Astrocyte (in vitro differentiated cells and primary cell): ENCODE data around the gene TAF15. TPM values are rescaled to one million over a fixed set of nuclear protein-coding genes. Genes with fewer than 3 reads are reported as not detected.
A peak's percentile ranks its signal among the peaks of the same experiment; 100 is the strongest.

Experiments used
- DNase-seq: peaks from one replicate; pipeline ENCODE4 v3.0.0-alpha.2; 2010; ENCODE audit warnings: low read depth
- FAIRE-seq: peaks from 2 replicates; lab custom pipeline; 2011; peaks lifted over from hg19 to GRCh38; lab: Jason Lieb, UNC
- H2AFZ ChIP-seq: 2 replicates; pipeline ENCODE4 v1.6.0; 2012; ENCODE audit warnings: low read depth, low read length, inconsistent platforms
- H3K27ac ChIP-seq: 2 replicates; pipeline ENCODE4 v1.5.1; 2011; ENCODE audit warnings: low read depth, low read length, inconsistent platforms
- H3K27me3 ChIP-seq: 2 replicates; pipeline ENCODE4 v1.6.0; 2011; ENCODE audit warnings: low read length, inconsistent platforms; ENCODE audit not compliant: insufficient read depth
- H3K36me3 ChIP-seq: 2 replicates; pipeline ENCODE4 v1.5.1; 2011; ENCODE audit warnings: low read length, inconsistent platforms; ENCODE audit not compliant: insufficient read depth
- H3K4me1 ChIP-seq: 2 replicates; pipeline ENCODE4 v1.5.1; 2011; ENCODE audit warnings: low read length, inconsistent platforms; ENCODE audit not compliant: insufficient read depth
- H3K4me2 ChIP-seq: 2 replicates; pipeline ENCODE4 v1.6.0; 2012; ENCODE audit warnings: low read length, inconsistent platforms
- H3K4me3 ChIP-seq: 2 replicates; pipeline ENCODE4 v1.5.1; 2011; ENCODE audit warnings: low read depth, mild to moderate bottlenecking, low read length, inconsistent platforms; ENCODE audit not compliant: insufficient read depth
- H3K79me2 ChIP-seq: 2 replicates; pipeline ENCODE4 v1.6.0; 2012; ENCODE audit warnings: mild to moderate bottlenecking, low read length, inconsistent platforms; ENCODE audit not compliant: insufficient read depth
- H3K9ac ChIP-seq: 2 replicates; pipeline ENCODE4 v1.6.0; 2012; ENCODE audit warnings: mild to moderate bottlenecking, low read length, inconsistent platforms
- H3K9me3 ChIP-seq: 2 replicates; pipeline ENCODE4 v1.5.1; 2012; ENCODE audit warnings: low read depth, mild to moderate bottlenecking, low read length, inconsistent platforms; ENCODE audit not compliant: insufficient read depth
- H4K20me1 ChIP-seq: 2 replicates; pipeline ENCODE4 v1.6.0; 2012; ENCODE audit warnings: low read length, inconsistent platforms; ENCODE audit not compliant: insufficient read depth
- H3K27ac Mint-ChIP-seq: one replicate; pipeline ENCODE4 v1.8.0; 2021; ENCODE audit warnings: mild to moderate bottlenecking, mixed read lengths; ENCODE audit not compliant: unreplicated experiment
- H3K27me3 Mint-ChIP-seq: one replicate; pipeline ENCODE4 v1.8.0; 2021; ENCODE audit warnings: low read depth, mixed read lengths; ENCODE audit not compliant: unreplicated experiment
- H3K36me3 Mint-ChIP-seq: one replicate; pipeline ENCODE4 v1.8.0; 2021; ENCODE audit warnings: low read depth, mixed read lengths; ENCODE audit not compliant: unreplicated experiment
- H3K4me1 Mint-ChIP-seq: one replicate; pipeline ENCODE4 v1.8.0; 2021; ENCODE audit warnings: low read depth, mixed read lengths; ENCODE audit not compliant: unreplicated experiment
- H3K4me3 Mint-ChIP-seq: one replicate; pipeline ENCODE4 v1.8.0; 2021; ENCODE audit warnings: mild to moderate bottlenecking, moderate library complexity, mixed read lengths; ENCODE audit not compliant: unreplicated experiment
- H3K9me3 Mint-ChIP-seq: one replicate; pipeline ENCODE4 v1.8.0; 2021; ENCODE audit warnings: mild to moderate bottlenecking, mixed read lengths; ENCODE audit not compliant: unreplicated experiment
- EZH2 ChIP-seq: IDR thresholded peaks from 2 replicates; pipeline ENCODE4 v1.6.1; 2012; ENCODE audit warnings: mild to moderate bottlenecking, low read length, inconsistent platforms; ENCODE audit not compliant: insufficient read depth
- total RNA-seq: library from RNA; stranded (reverse); gene quantifications from 2 replicates; pipeline ENCODE4 v1.2.1, GENCODE V29; 2021
- TF ChIP-seq, protein P1 (sequence below): IDR thresholded peaks from 2 replicates; pipeline ENCODE4 v1.5.1; 2011; ENCODE audit warnings: low read depth, mild to moderate bottlenecking, inconsistent platforms, low read length, moderate library complexity; ENCODE audit not compliant: insufficient read depth

The TAF15 gene
- total RNA-seq, 1 donor from 2014 or later, result 156 TPM

DNA sequence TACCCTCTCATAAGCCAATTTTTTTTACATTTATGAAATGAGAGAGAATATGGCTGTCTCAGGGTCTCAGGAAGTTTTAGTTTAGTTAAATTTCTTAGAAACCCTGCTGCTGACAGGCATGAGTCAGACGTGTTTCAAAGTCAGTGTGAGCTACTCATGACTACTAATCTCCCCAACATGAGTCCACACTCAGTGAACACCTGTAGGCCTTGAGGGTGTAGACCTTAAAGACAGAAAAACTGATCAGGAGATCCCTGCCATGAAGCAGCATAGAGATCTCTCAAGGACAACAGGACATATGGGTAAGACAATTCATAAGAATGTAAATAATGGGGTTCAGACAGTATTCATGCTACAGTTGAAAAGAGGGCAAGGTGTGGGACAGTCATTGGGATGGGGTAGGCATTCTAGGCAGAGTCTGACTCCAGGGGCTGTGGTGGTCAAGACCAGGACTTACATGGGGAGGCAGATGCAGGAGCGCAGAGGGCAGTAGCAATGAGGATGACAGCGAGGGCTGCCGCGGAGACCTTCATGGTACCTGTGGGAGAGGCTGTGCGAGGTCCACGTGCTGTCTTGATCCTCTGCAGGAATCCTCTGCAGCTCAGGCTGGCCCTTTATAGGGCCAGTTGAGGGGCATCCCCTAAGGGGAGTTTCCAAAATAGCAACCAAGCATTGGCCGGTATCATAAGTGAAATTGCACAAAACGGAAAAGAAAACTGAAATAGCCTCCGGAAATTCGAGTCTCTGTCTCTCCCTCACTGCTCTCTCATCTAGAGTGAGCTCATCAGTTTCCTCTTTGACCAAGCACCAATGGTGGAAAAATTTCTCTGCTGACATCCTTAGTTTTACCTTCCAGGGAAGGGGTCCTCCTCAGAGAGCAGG lies 70.7 kb downstream of the TAF15 start, which contains the start of gene CCL5:
Gene CCL5, minus strand, starts transcription at position 588 of the 882 bp plus-strand sequence.
- no peaks in the 10 kb centered on the region for H3K4me1 ChIP-seq
- Mint-ChIP-seq H3K27me3 (no peaks in the 10 kb centered on the region), H3K27ac (no peak within 1 kb of the TSS), H3K4me3 (no peak within 1 kb of the TSS), H3K4me1 (peaks cover 12% of the 10 kb centered on the region), H3K36me3 (no peaks in the 10 kb centered on the region), H3K9me3 (no peaks in the 10 kb centered on the region)
- no peak for TF ChIP-seq EZH2
- TF ChIP-seq, protein P1, sequence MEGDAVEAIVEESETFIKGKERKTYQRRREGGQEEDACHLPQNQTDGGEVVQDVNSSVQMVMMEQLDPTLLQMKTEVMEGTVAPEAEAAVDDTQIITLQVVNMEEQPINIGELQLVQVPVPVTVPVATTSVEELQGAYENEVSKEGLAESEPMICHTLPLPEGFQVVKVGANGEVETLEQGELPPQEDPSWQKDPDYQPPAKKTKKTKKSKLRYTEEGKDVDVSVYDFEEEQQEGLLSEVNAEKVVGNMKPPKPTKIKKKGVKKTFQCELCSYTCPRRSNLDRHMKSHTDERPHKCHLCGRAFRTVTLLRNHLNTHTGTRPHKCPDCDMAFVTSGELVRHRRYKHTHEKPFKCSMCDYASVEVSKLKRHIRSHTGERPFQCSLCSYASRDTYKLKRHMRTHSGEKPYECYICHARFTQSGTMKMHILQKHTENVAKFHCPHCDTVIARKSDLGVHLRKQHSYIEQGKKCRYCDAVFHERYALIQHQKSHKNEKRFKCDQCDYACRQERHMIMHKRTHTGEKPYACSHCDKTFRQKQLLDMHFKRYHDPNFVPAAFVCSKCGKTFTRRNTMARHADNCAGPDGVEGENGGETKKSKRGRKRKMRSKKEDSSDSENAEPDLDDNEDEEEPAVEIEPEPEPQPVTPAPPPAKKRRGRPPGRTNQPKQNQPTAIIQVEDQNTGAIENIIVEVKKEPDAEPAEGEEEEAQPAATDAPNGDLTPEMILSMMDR, result no peak
- no peaks in the 10 kb centered on the region for H4K20me1 ChIP-seq
- H3K4me3 ChIP-seq, result no peak within 1 kb of the TSS
- no peak within 1 kb of the TSS for H3K9ac ChIP-seq
- DNase-seq (no peak), FAIRE-seq (no peak)
- no peaks in the 10 kb centered on the region for H3K27me3 ChIP-seq
- no peaks in the 10 kb centered on the region for H3K36me3 ChIP-seq
- H3K9me3 ChIP-seq, result no peaks in the 10 kb centered on the region
- H3K4me2 ChIP-seq, result no peak within 1 kb of the TSS
- H3K79me2 ChIP-seq, result no peaks in the 10 kb centered on the region
- H2AFZ ChIP-seq, result no peak within 1 kb of the TSS
- no peak within 1 kb of the TSS for H3K27ac ChIP-seq

DNA sequence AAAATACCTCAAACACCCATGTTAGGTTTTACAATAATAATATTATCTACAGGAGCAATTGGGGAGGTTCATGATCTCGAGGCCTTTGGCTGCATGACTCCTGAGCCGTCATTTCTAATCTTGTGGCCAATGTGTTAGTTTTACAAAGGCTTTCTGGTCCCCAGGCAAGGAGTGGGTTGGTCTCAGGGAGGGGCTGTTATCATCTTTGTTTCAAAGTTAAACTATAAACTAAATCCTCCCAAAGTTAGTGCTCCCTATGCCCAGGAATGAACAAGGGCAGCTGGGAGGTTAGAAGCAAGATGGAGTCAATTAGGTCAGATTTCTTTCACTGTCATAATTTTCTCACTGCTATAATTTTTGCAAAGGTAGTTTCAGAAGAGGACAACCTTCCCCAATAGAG lies 80.0 kb downstream of the TAF15 start:
- Histone ChIP-seq H3K27me3 (no peaks in the 10 kb centered on the region), H3K4me3 (no peak overlapping the region), H3K4me1 (peaks cover 5% of the 10 kb centered on the region), H3K27ac (no peak overlapping the region), H4K20me1 (no peaks in the 10 kb centered on the region), H3K79me2 (no peaks in the 10 kb centered on the region), H3K36me3 (no peaks in the 10 kb centered on the region), H2AFZ (no peak overlapping the region), H3K9ac (no peak overlapping the region), H3K4me2 (no peak overlapping the region), H3K9me3 (no peaks in the 10 kb centered on the region)
- no peak for FAIRE-seq
- DNase-seq, result no peak
- TF ChIP-seq, protein P1, result no peak
- TF ChIP-seq EZH2, result no peak
- Mint-ChIP-seq H3K27me3 (no peaks in the 10 kb centered on the region), H3K9me3 (peaks cover 2% of the 10 kb centered on the region), H3K36me3 (no peaks in the 10 kb centered on the region), H3K27ac (peak overlapping the region; percentile 43), H3K4me3 (no peak overlapping the region), H3K4me1 (peaks cover 15% of the 10 kb centered on the region)
